ENCODE data around the gene VPS4A.

GRCh38 chr16:69277413-69277812, 33.7 kb upstream of the VPS4A start:
- TF ChIP-seq FOXM1 (IDR thresholded peaks at IDR 0.05; ENCODE audit: borderline replicate concordance) (no peak), ELF4 (IDR thresholded peaks at IDR 0.05) (no peak), FOXK2 (IDR thresholded peaks at IDR 0.05) (no peak), FOXA1 (IDR thresholded peaks at IDR 0.05) (no peak), ZNF384 (IDR thresholded peaks at IDR 0.05) (no peak), SUZ12 (IDR thresholded peaks at IDR 0.05) (no peak), HDGF (IDR thresholded peaks at IDR 0.05; ENCODE audit: borderline replicate concordance) (no peak)

All from HEK293T (cell line).